ENCODE data around the gene PKDCC. TPM values are rescaled to one million over a fixed set of nuclear protein-coding genes. Genes with fewer than 3 reads are reported as not detected.
"Not testable (repeated sequence)": the region's sequence is repeated elsewhere in the genome, so short reads cannot be mapped to it uniquely, and the experiment has no call there.

PKDCC gene
- total and polyA plus RNA-seq, 2 donors from 2014 or later: 28.1 to 52.2 TPM

DNA sequence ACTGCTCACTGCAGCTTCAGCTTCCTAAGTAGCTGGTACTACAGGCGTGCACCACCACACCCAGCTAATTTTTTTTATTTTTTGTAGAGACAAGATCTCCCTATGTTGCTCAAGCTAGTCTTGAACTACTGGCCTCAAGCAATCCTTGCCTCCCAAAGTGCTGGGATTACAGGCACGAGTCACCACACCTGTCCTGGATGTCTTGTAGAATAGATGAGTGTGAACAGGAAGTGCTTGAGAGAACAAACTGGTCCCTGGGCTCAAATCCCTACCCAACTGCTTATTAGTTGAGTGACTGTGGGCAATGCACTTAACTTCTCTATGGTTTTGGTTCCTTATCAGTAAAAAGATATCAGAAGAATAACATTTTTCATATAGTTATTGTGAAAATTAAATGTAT is 34.2 kb downstream of the PKDCC start:
- TF ChIP-seq CTCF (IDR thresholded peaks at IDR 0.05; ENCODE audit: borderline replicate concordance, extremely low read depth, insufficient read depth): no peak

GRCh38 chr2:42084231-42084671 is 36.4 kb downstream of the PKDCC start:
- Histone ChIP-seq H3K4me1 (ENCODE audit: control insufficient read depth in 2 of 3, insufficient read depth in 2 of 3, low read depth in 1 of 3, low read length in 3 of 3) (peaks cover 0 to 3% (median 2%) of the 10 kb centered on the region in 3 donors), H3K36me3 (ENCODE audit: control insufficient read depth in 2 of 3, insufficient read depth in 3 of 3, low read length in 3 of 3) (no peaks in the 10 kb centered on the region), H3K9ac (ENCODE audit: low read length in 3 of 3) (no peak overlapping the region), H3K9me3 (ENCODE audit: control insufficient read depth in 2 of 3, insufficient read depth in 1 of 3, low read length in 3 of 3) (no peaks in the 10 kb centered on the region), H3K4me3 (ENCODE audit: low read length in 3 of 3) (no peak overlapping the region), H3K27me3 (ENCODE audit: control insufficient read depth, insufficient read depth, low read length) (no peaks in the 10 kb centered on the region), H3K27ac (ENCODE audit: low read depth in 2 of 2, low read length in 2 of 2) (no peak overlapping the region)
- DNase-seq (peak in 4 of 5 donors; percentile 64 to 87 (median 73)), FAIRE-seq (no peak)
- no peak for TF ChIP-seq CTCF (IDR thresholded peaks at IDR 0.05; ENCODE audit: borderline replicate concordance, extremely low read depth, insufficient read depth)
- intact Hi-C loops (cut with DNase I): no loop called here

More for the DNA sequence above, 34.2 kb downstream of the PKDCC start:
- Histone ChIP-seq H3K9ac (ENCODE audit: low read length in 3 of 3) (no peak overlapping the region), H3K4me3 (ENCODE audit: low read length in 3 of 3) (no peak overlapping the region), H3K4me1 (ENCODE audit: control insufficient read depth in 2 of 3, insufficient read depth in 2 of 3, low read depth in 1 of 3, low read length in 3 of 3) (peaks cover 0 to 3% (median 2%) of the 10 kb centered on the region in 3 donors), H3K9me3 (ENCODE audit: control insufficient read depth in 2 of 3, insufficient read depth in 1 of 3, low read length in 3 of 3) (no peaks in the 10 kb centered on the region), H3K27ac (ENCODE audit: low read depth in 2 of 2, low read length in 2 of 2) (no peak overlapping the region), H3K36me3 (ENCODE audit: control insufficient read depth in 2 of 3, insufficient read depth in 3 of 3, low read length in 3 of 3) (no peaks in the 10 kb centered on the region), H3K27me3 (ENCODE audit: control insufficient read depth, insufficient read depth, low read length) (no peaks in the 10 kb centered on the region)
- intact Hi-C loops (cut with DNase I): no loop called here
- FAIRE-seq (no peak), DNase-seq (no peak)

- DNase-seq; intact Hi-C loops (cut with DNase I); H3K27me3 ChIP-seq (ENCODE audit: control insufficient read depth, insufficient read depth, low read length); H3K9me3 ChIP-seq (ENCODE audit: control insufficient read depth in 2 of 3, insufficient read depth in 1 of 3, low read length in 3 of 3); H3K4me3 ChIP-seq (ENCODE audit: low read length in 3 of 3); FAIRE-seq; H3K27ac ChIP-seq (ENCODE audit: low read depth in 2 of 2, low read length in 2 of 2); H3K36me3 ChIP-seq (ENCODE audit: control insufficient read depth in 2 of 3, insufficient read depth in 3 of 3, low read length in 3 of 3); H3K4me1 ChIP-seq (ENCODE audit: control insufficient read depth in 2 of 3, insufficient read depth in 2 of 3, low read depth in 1 of 3, low read length in 3 of 3); H3K9ac ChIP-seq (ENCODE audit: low read length in 3 of 3): not testable (repeated sequence)
Measured at GRCh38 chr2:42085070-42085469, 37.2 kb downstream of the PKDCC start.

- intact Hi-C loops (cut with DNase I): no loop called here
- no peaks in the 10 kb centered on the region for H3K36me3 ChIP-seq (ENCODE audit: control insufficient read depth in 2 of 3, insufficient read depth in 3 of 3, low read length in 3 of 3)
- no peak overlapping the region for H3K9ac ChIP-seq (ENCODE audit: low read length in 3 of 3)
- H3K4me1 ChIP-seq (ENCODE audit: control insufficient read depth in 2 of 3, insufficient read depth in 2 of 3, low read depth in 1 of 3, low read length in 3 of 3): peaks cover 0 to 3% (median 2%) of the 10 kb centered on the region in 3 donors
- H3K4me3 ChIP-seq (ENCODE audit: low read length in 3 of 3): no peak overlapping the region
- DNase-seq: no peak
- no peak for TF ChIP-seq CTCF (IDR thresholded peaks at IDR 0.05; ENCODE audit: borderline replicate concordance, extremely low read depth, insufficient read depth)
- no peak overlapping the region for H3K27ac ChIP-seq (ENCODE audit: low read depth in 2 of 2, low read length in 2 of 2)
- no peaks in the 10 kb centered on the region for H3K9me3 ChIP-seq (ENCODE audit: control insufficient read depth in 2 of 3, insufficient read depth in 1 of 3, low read length in 3 of 3)
- no peaks in the 10 kb centered on the region for H3K27me3 ChIP-seq (ENCODE audit: control insufficient read depth, insufficient read depth, low read length)
- FAIRE-seq: no peak
Measured at GRCh38 chr2:42085706-42086487, 38.1 kb downstream of the PKDCC start.

Measured in kidney (tissue), 14 donors.